Glutamatergic neuron (in vitro differentiated cells): ENCODE data around the gene APBB1. TPM values are rescaled to one million over a fixed set of nuclear protein-coding genes. Genes with fewer than 3 reads are reported as not detected.
A peak's percentile ranks its signal among the peaks of the same experiment; 100 is the strongest.

ENCODE experiments used
- DNase-seq: peaks from one replicate; pipeline ENCODE4 v3.0.0; 2022
- H3K27ac Mint-ChIP-seq: one replicate; pipeline ENCODE4 v1.8.0; 2020; ENCODE audit warnings: mild to moderate bottlenecking, mixed read lengths, inconsistent platforms; ENCODE audit not compliant: unreplicated experiment
- H3K27me3 Mint-ChIP-seq: one replicate; pipeline ENCODE4 v1.8.0; 2020; ENCODE audit warnings: mild to moderate bottlenecking, moderate library complexity, mixed read lengths, inconsistent platforms; ENCODE audit not compliant: unreplicated experiment
- H3K36me3 Mint-ChIP-seq: one replicate; pipeline ENCODE4 v1.8.0; 2020; ENCODE audit warnings: mild to moderate bottlenecking, mixed read lengths, inconsistent platforms; ENCODE audit not compliant: unreplicated experiment
- H3K4me1 Mint-ChIP-seq: one replicate; pipeline ENCODE4 v1.8.0; 2020; ENCODE audit warnings: mild to moderate bottlenecking, low read depth, mixed read lengths, inconsistent platforms; ENCODE audit not compliant: unreplicated experiment
- H3K4me3 Mint-ChIP-seq: one replicate; pipeline ENCODE4 v1.8.0; 2020; ENCODE audit warnings: mild to moderate bottlenecking, mixed read lengths, inconsistent platforms; ENCODE audit not compliant: unreplicated experiment
- H3K9me3 Mint-ChIP-seq: one replicate; pipeline ENCODE4 v1.8.0; 2020; ENCODE audit warnings: mild to moderate bottlenecking, moderate library complexity, mixed read lengths, inconsistent platforms; ENCODE audit not compliant: unreplicated experiment
- total RNA-seq: library from RNA; stranded (reverse); fragmentation: NEBNext Ultra II Directional; extraction: Animal tissue kit (Norgen Biotek cat#: 25700); gene quantifications from one replicate; pipeline ENCODE4 v1.2.1, GENCODE V29; 2021; ENCODE audit not compliant: unreplicated experiment
- TF ChIP-seq, protein P1 (sequence below): fragments of 200-600 bp; sonication (generic); IDR thresholded peaks from one replicate; pipeline ENCODE4 v1.5.0; 2021; ENCODE audit not compliant: partially characterized antibody, unreplicated experiment

The APBB1 gene
- total RNA-seq, 1 donor from 2014 or later: 142 TPM

DNA sequence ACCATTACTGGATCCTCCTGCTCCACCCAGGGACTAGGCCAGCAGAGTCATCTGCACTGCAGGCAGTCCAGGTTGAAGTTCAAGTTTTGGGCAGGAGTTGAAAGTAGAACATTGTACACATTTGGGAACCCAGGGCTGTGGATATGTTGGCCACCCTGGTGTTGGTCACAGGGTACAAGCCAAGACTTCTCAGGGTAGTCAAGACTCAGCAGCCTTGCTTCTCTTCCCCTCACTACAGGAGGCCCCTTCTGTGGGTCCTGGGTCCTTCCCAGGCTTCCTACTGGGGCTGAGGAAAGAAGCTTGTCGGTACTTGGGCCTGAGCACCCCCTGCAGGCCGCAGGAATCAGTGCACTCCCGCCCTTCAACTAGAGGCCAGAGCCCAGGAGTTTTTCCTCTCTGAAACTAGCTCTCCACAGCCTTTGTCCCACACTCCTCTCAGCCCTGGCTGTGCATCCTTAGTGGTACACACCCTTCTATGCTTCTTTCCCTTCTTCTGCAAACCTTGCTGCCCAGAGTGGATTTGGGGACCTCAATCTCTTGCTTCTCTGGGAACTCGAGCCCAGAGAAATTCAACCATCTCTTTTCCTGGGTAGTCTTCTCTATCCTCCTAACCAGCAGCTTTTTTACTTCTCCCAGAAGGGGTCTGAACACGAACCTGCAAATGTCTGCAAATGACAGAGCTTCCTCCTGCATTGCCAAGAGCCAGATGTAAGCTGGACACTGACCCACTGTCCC, 24.5 kb upstream of the APBB1 start:
- Mint-ChIP-seq H3K36me3 (no peaks in the 10 kb centered on the region), H3K9me3 (no peaks in the 10 kb centered on the region), H3K27ac (no peak overlapping the region), H3K4me3 (no peak overlapping the region), H3K4me1 (no peaks in the 10 kb centered on the region), H3K27me3 (no peaks in the 10 kb centered on the region)
- TF ChIP-seq, protein P1, sequence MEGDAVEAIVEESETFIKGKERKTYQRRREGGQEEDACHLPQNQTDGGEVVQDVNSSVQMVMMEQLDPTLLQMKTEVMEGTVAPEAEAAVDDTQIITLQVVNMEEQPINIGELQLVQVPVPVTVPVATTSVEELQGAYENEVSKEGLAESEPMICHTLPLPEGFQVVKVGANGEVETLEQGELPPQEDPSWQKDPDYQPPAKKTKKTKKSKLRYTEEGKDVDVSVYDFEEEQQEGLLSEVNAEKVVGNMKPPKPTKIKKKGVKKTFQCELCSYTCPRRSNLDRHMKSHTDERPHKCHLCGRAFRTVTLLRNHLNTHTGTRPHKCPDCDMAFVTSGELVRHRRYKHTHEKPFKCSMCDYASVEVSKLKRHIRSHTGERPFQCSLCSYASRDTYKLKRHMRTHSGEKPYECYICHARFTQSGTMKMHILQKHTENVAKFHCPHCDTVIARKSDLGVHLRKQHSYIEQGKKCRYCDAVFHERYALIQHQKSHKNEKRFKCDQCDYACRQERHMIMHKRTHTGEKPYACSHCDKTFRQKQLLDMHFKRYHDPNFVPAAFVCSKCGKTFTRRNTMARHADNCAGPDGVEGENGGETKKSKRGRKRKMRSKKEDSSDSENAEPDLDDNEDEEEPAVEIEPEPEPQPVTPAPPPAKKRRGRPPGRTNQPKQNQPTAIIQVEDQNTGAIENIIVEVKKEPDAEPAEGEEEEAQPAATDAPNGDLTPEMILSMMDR: peak; percentile 83
- peak; percentile 63 for DNase-seq

DNA sequence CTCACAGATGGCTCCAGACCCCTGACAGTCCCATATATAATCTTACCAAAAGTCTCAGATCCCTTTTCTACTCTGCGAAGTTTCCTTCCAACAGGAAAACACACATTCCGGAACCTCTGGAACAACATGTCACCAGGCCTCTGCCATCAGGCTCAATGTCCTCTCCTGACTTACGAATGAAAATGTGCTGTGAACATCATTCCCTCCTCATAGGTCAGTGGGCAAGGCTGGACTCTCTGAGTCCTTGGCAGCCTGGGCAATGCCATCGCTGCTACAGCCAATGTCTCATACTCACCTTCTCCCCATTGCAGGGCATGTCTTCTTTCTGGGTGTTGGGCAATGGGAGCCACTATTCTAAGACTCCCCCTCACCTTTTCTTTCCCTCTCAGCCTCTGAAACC, 23.5 kb upstream of the APBB1 start:
- no peak for DNase-seq
- Mint-ChIP-seq H3K27ac (no peak overlapping the region), H3K4me1 (no peaks in the 10 kb centered on the region), H3K36me3 (no peaks in the 10 kb centered on the region), H3K4me3 (no peak overlapping the region), H3K9me3 (no peaks in the 10 kb centered on the region), H3K27me3 (no peaks in the 10 kb centered on the region)
- TF ChIP-seq, protein P1: no peak

DNA sequence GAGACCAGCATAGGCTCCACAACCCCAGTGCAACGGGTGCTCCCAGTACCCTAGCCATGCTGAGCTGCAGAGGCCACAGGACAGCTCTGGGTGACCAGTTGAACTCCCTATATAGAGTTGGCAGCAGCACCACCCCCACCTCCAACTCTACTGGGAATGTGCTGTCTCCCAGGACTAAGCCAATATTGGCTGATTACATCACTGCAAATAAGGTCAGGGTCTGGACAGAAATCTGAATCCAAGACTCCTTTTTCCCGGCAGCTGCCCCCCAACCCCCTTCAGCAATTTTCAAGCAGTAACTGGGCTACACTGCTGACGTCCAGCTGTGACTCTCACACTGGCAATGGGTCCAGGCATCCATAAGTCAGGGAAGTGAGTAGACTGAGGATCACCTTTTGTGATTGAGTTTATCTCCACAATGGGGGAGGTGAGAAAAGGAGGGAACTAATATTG, 22.0 kb upstream of the APBB1 start, which contains the start of gene HPX:
HPX (minus strand) TSS at position 82 of the 453 bp plus-strand sequence; CDS start at position 58, 24 bp downstream.
- H3K36me3 Mint-ChIP-seq: no peaks in the 10 kb centered on the region
- no peaks in the 10 kb centered on the region for H3K4me1 Mint-ChIP-seq
- no peak within 1 kb of the TSS for H3K4me3 Mint-ChIP-seq
- H3K9me3 Mint-ChIP-seq: no peaks in the 10 kb centered on the region
- no peak within 1 kb of the TSS for H3K27ac Mint-ChIP-seq
- DNase-seq: no peak
- H3K27me3 Mint-ChIP-seq: no peaks in the 10 kb centered on the region
- TF ChIP-seq, protein P1: no peak

DNA sequence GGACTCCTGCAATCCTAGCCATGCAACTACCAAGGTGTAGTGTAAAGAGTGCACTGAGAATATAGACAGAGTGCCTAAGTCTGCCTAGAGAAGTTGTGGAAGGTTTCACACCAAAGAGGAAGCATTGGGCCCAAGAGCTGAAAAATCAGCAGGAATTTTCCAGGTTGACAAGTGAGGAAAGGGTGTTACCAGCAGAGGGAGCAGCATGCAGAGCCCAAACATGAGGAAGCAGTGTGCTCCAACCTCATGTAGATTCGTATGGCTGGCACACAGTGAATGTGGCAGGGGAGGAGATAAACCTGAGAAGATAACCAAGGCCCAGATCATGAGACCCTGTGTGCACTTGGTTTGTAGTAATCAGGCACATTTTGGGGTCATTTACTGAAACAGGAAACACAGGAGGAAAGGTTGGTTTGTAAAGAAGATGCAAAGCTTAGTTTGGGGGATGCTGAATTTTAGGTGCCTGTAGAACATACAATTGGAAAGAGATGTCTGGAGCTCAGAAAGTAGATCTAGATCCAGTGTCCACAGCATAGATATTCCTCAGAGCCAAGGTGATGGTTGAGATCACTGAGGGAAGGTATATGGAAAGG, 20.2 kb upstream of the APBB1 start:
- no peaks in the 10 kb centered on the region for H3K9me3 Mint-ChIP-seq
- H3K27ac Mint-ChIP-seq: no peak overlapping the region
- no peaks in the 10 kb centered on the region for H3K27me3 Mint-ChIP-seq
- no peaks in the 10 kb centered on the region for H3K4me1 Mint-ChIP-seq
- no peak overlapping the region for H3K4me3 Mint-ChIP-seq
- no peaks in the 10 kb centered on the region for H3K36me3 Mint-ChIP-seq
- DNase-seq: peak; percentile 55
- TF ChIP-seq, protein P1: peak; percentile 64

DNA sequence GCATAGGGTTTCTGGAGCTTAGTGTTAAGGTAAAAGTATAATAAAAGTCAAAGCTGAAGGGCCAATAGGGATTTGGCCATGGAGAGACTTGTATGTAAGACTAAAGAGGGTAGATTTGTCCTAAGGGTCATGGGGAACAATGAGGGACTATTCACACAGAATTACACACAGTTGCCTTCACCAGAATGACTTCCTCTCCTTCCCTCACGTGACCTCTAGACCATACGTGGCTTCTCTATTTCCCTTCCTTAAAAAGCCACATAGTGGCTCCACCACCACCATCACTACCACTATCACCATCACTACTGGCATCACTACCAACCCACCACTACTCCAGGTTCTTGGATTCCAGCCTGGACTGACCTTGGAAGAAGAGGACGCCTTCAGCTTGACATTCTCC, 19.1 kb upstream of the APBB1 start:
- H3K4me1 Mint-ChIP-seq: no peaks in the 10 kb centered on the region
- H3K9me3 Mint-ChIP-seq: peaks cover 2% of the 10 kb centered on the region
- peaks cover 4% of the 10 kb centered on the region for H3K36me3 Mint-ChIP-seq
- DNase-seq: no peak
- TF ChIP-seq, protein P1: no peak
- no peak overlapping the region for H3K4me3 Mint-ChIP-seq
- no peak overlapping the region for H3K27ac Mint-ChIP-seq
- H3K27me3 Mint-ChIP-seq: peaks cover 2% of the 10 kb centered on the region
